Progenitor cell of endocrine pancreas (in vitro differentiated cells): ENCODE measurements around the gene MLLT3. TPM values are rescaled to one million over a fixed set of nuclear protein-coding genes. Genes with fewer than 3 reads are reported as not detected.

Source experiments
- DNase-seq: peaks from one replicate; pipeline ENCODE4 v3.0.0; 2021; ENCODE audit warnings: low spot score; ENCODE audit not compliant: unreplicated experiment
- H3K27ac Mint-ChIP-seq: 2 replicates; pipeline ENCODE4 v1.8.0; 2021; ENCODE audit warnings: mild to moderate bottlenecking, moderate library complexity, mixed read lengths
- H3K27me3 Mint-ChIP-seq: 2 replicates; pipeline ENCODE4 v1.8.0; 2021; ENCODE audit warnings: mixed read lengths
- H3K36me3 Mint-ChIP-seq: 2 replicates; pipeline ENCODE4 v1.8.0; 2022; ENCODE audit warnings: mixed read lengths; ENCODE audit not compliant: insufficient read depth
- H3K4me1 Mint-ChIP-seq: 2 replicates; pipeline ENCODE4 v1.8.0; 2021; ENCODE audit warnings: low read depth, mixed read lengths
- H3K4me3 Mint-ChIP-seq: 2 replicates; pipeline ENCODE4 v1.8.0; 2021; ENCODE audit warnings: low read depth, mild to moderate bottlenecking, moderate library complexity, mixed read lengths
- H3K9me3 Mint-ChIP-seq: 2 replicates; pipeline ENCODE4 v1.8.0; 2021; ENCODE audit warnings: low read depth, mixed read lengths
- CTCF ChIP-seq: fragments of 200-600 bp; sonication (generic); IDR thresholded peaks from one replicate; pipeline ENCODE4 v1.5.0; 2021; ENCODE audit warnings: antibody characterized with exemption, mild to moderate bottlenecking; ENCODE audit not compliant: unreplicated experiment
- total RNA-seq: library from RNA; stranded (reverse); gene quantifications from 2 replicates; pipeline ENCODE4 v1.2.1, GENCODE V29; 2021

MLLT3 gene
- total RNA-seq, 1 donor from 2014 or later, result 25.8 TPM

GRCh38 chr9:20604562-20604961 lies 17.7 kb downstream of the MLLT3 start:
- Mint-ChIP-seq H3K4me3 (no peak overlapping the region), H3K4me1 (peaks cover 9% of the 10 kb centered on the region), H3K27me3 (no peaks in the 10 kb centered on the region), H3K9me3 (no peaks in the 10 kb centered on the region), H3K27ac (no peak overlapping the region), H3K36me3 (no peaks in the 10 kb centered on the region)
- TF ChIP-seq CTCF, result no peak
- DNase-seq, result no peak

- no peak for DNase-seq
- Mint-ChIP-seq H3K27ac (no peak overlapping the region), H3K9me3 (no peaks in the 10 kb centered on the region), H3K4me1 (peaks cover 9% of the 10 kb centered on the region), H3K4me3 (no peak overlapping the region), H3K27me3 (no peaks in the 10 kb centered on the region), H3K36me3 (no peaks in the 10 kb centered on the region)
- no peak for TF ChIP-seq CTCF
These were observed 18.6 kb downstream of the MLLT3 start for GRCh38 chr9:20603524-20604268.

- H3K4me3 Mint-ChIP-seq, result no peak overlapping the region
- no peak for DNase-seq
- no peaks in the 10 kb centered on the region for H3K36me3 Mint-ChIP-seq
- peaks cover 9% of the 10 kb centered on the region for H3K4me1 Mint-ChIP-seq
- H3K27me3 Mint-ChIP-seq, result no peaks in the 10 kb centered on the region
- TF ChIP-seq CTCF, result no peak
- H3K27ac Mint-ChIP-seq, result no peak overlapping the region
- H3K9me3 Mint-ChIP-seq, result no peaks in the 10 kb centered on the region
These were observed 21.0 kb downstream of the MLLT3 start for GRCh38 chr9:20601292-20601691.

GRCh38 chr9:20599195-20599594 lies 23.1 kb downstream of the MLLT3 start:
- H3K4me3 Mint-ChIP-seq, result no peak overlapping the region
- H3K4me1 Mint-ChIP-seq, result peaks cover 7% of the 10 kb centered on the region
- H3K9me3 Mint-ChIP-seq, result no peaks in the 10 kb centered on the region
- DNase-seq, result no peak
- no peaks in the 10 kb centered on the region for H3K27me3 Mint-ChIP-seq
- no peak for TF ChIP-seq CTCF
- H3K27ac Mint-ChIP-seq, result no peak overlapping the region
- no peaks in the 10 kb centered on the region for H3K36me3 Mint-ChIP-seq

GRCh38 chr9:20598367-20598766 lies 23.9 kb downstream of the MLLT3 start:
- Mint-ChIP-seq H3K4me3 (no peak overlapping the region), H3K36me3 (no peaks in the 10 kb centered on the region), H3K4me1 (peaks cover 7% of the 10 kb centered on the region), H3K9me3 (no peaks in the 10 kb centered on the region), H3K27me3 (no peaks in the 10 kb centered on the region), H3K27ac (no peak overlapping the region)
- DNase-seq, result no peak
- TF ChIP-seq CTCF, result no peak
